Measurements from ENCODE around the gene PRMT1.

PRMT1 gene

GRCh38 chr19:49651029-49651819, 25.8 kb upstream of the PRMT1 start:
- DNase-seq (ENCODE audit: low spot score) = no peak

DNA sequence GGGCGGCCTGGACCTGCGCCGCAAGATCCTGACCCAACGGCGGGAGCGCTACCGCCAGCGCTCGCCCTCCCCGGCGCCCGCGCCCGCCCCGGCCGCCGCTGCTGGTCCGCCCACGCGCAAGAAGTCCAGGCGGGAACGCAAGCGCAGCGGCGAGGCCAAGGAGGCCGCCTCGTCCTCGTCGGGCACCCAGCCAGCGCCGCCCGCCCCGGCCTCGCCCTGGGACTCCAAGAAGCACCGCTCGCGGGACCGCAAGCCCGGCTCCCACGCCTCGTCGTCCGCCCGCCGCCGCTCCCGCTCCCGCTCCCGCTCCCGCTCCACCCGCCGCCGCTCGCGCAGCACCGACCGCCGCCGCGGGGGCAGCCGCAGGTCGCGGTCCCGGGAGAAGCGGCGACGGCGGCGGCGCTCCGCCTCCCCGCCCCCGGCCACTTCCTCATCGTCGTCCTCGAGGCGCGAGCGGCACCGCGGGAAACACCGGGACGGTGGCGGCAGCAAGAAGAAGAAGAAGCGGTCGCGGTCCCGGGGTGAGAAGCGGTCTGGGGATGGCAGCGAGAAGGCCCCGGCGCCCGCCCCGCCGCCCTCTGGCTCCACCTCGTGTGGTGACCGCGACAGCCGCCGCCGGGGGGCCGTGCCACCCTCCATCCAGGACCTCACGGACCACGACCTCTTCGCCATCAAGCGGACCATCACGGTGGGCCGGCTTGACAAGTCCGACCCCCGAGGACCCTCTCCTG, 25.1 kb upstream of the PRMT1 start:
- no peak for DNase-seq (ENCODE audit: low spot score)

- DNase-seq (ENCODE audit: low spot score) = no peak
Observed at GRCh38 chr19:49652551-49653465, 24.3 kb upstream of the PRMT1 start.

GRCh38 chr19:49653466-49653806, 23.6 kb upstream of the PRMT1 start:
- DNase-seq (ENCODE audit: low spot score) = no peak

DNA sequence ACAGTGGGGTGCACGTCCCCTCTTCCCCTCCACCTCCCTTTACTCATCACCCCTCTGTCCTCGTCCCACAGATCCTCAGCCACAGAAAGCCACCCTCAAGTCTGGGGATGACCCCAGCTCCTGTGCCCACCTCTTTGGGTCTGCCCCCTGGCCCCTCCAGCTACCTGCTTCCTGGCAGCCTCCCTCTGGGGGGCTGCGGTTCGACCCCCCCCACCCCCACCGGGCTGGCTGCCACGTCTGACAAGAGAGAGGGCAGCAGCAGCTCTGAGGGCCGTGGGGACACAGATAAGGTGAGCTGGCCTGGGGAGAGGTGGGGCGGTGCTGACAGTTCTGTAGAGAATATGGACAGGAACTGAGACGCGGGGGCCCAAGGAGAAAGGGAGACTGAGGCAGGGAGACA, 22.5 kb upstream of the PRMT1 start:
- no peak for DNase-seq (ENCODE audit: low spot score)

GRCh38 chr19:49655570-49656455, 21.3 kb upstream of the PRMT1 start:
- DNase-seq (ENCODE audit: low spot score) = no peak

DNA sequence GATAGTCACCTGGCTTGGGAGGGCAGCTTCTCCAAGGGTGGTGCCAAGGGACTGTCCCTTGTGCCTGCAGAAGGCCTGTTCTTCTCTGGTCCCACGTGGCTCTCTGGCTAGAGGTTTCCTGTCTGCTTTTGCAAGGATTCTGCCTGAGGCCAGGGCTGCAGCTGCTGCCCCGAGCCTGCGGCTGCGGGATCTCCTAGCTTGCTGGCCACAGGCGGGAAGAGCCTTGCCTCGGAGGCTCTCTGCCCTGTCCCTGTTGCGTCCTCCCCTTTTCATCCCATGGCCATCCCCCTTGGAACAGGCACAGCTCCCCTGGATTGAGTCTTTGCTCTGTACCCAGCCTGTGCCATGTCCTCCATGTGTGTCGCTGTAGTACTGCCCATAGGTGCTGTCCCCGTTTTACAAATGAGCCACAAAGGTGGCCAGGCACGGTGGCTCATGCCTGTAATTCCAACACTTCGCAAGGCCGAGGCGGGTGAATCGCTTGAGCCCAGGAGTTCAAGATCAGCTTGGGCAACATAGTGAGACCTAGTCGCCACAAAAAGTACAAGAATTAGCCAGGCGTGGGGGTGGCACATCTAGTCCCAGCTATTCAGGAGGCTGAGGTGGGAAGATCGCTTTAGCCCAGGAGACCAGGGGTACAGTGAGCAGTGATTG, 20.5 kb upstream of the PRMT1 start:
- no peak for DNase-seq (ENCODE audit: low spot score)

DNA sequence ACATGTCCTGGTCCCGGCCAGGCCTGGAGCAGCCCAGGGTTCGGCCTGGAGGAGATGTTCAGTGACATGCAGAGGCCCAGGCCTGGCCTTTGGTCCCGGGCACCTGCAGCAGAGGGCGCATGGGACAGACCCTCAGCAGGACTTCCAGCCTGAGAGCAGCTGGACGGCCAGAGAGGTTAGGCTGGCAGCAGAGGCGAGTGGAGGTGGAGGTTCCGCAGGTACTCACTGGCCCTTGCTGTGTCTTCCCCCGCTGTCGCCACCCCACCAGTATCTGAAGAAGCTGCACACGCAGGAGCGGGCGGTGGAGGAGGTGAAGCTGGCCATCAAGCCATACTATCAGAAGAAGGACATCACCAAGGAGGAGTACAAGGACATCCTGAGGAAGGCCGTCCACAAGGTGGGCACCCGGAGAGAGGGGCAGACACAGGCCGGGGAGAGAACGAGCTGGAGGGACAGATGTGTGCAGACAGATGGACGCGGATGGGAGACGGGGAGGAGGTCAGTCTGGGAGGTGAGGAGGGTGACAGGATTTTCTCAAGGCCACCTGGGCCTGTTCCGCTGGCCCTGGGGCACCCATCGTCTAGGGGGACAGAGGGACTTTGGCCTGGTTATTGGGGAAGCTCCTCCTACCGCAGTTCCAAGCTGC, 19.5 kb upstream of the PRMT1 start:
- no peak for DNase-seq (ENCODE audit: low spot score)

GRCh38 chr19:49658139-49658517, 18.9 kb upstream of the PRMT1 start:
- no peak for DNase-seq (ENCODE audit: low spot score)

DNA sequence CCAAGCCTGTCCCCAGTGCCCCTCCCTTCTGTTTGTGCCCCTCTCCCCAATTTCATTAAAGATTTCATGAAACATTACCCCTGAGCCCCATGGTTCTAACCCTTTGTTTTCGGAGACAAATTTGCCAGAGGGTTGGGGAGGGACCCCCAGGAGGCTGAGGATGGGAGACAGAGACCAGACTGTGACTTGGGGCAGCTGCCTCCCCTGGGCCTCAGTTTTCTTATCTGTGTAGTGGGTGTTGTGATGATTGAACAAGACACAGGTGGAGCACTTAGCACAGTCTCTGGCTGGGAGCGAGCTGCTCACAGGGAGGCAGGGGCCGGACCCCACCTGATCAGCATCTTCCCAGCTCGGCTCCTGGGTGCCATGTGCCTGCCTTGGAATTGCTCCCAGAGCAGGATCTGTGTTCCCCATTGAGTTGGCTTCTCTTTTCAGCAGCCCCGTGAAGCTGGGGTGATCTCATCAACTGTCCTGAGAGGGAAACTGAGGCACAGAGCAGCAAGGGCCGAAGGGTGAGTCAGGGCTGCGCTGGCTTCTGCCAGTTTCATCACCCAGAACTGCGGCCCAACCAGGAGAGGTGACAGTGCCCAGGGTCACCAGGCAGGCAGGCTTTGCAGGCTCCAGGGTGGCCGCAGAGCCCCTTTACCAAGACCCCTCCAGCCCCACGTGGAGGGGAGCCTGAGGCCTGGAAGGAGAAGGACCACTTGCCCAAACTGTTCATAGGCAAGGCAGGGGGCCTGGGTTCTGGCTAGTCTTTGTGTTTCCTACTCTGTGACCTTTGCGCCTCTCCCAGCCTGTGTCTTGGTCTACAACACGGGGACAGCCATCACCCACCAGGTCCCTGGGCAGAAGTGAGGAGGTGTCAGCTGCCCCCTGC, 18.3 kb upstream of the PRMT1 start:
- DNase-seq (ENCODE audit: low spot score) = no peak

GRCh38 chr19:49660338-49660961, 16.6 kb upstream of the PRMT1 start:
- no peak for DNase-seq (ENCODE audit: low spot score)

DNA sequence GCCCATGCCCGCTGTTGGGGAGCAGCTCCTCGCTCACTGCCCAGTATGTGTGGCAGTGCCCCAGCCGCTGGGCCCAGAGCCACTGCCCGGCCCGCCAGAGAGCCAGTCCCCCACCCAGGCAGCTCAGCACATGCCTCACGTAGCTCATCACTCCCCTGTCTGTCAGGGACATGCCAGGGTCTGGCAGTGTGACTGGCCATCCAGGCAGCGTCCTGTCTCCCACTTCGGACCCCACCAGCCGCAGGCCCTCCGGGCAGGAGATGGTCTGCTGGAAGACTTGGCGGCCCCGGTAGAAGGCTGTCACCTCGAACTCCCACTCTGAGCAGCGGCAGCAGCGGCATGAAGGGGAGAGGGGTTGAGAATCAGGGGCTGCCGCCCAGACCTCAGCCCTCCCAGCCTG, 15.1 kb upstream of the PRMT1 start:
- DNase-seq (ENCODE audit: low spot score) = no peak

DNA sequence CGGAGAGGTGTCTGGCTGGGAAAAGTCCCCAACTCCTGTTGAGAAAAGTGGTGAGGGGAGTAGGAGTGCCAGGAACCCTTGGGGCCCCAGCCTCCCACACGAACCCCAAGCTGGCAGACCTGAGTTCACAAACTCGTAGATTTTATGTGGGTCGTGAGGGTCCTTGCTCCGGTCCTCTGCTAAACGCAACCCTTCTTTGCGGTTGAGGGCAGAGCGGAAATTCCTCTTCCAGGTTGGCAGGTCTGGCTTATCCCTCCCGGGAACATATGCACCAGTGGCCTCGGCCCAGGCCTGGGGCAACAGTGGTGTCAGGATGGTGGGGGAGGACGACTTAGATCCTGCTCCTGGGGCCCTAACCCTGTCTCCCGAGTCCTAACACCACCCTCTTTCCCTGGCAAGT, 13.8 kb upstream of the PRMT1 start:
- DNase-seq (ENCODE audit: low spot score) = no peak

DNA sequence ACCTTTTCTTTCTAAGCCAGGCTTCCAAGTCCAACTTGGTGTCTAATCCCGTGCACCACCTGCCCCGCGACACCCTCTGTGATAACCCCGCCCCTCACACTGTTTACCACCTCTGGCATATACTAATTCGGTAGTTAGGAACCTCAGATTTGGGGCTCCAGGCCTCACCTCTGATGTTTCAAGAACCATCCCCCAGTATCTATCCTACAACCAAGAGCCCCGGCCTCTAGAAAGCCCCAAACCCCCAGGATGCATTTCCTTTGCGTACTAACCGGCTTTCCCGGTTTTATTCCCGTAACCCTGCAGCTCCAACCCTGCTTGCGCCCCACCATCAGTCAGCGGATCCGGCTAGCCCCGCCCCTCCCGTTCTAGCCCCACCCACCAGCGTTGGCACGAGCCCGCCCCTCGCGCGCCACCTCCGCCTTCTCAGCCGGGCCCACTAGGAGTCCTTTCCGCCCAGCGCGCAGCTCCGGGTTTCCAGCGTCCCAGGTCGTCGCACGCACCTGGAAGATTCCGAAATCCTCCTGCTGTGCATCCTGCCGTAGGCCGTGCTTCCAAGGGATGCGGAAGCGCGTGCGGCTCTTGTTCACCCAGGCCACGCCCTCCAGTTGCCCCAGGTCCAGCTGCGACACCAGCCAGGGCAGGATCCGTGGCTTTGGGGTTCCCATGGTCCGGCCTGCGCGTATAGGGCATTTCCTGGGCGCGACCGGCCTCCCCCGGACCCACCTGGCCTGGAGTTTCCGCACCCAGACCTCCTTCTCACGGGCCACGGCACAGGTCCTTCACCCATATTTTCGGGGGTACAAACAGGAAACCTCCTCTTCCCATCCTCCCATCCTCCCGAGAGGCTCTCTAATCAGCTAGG, 12.7 kb upstream of the PRMT1 start:
- peak; percentile 85 for DNase-seq (ENCODE audit: low spot score)

GRCh38 chr19:49665036-49665350, 12.1 kb upstream of the PRMT1 start:
- no peak for DNase-seq (ENCODE audit: low spot score)

DNA sequence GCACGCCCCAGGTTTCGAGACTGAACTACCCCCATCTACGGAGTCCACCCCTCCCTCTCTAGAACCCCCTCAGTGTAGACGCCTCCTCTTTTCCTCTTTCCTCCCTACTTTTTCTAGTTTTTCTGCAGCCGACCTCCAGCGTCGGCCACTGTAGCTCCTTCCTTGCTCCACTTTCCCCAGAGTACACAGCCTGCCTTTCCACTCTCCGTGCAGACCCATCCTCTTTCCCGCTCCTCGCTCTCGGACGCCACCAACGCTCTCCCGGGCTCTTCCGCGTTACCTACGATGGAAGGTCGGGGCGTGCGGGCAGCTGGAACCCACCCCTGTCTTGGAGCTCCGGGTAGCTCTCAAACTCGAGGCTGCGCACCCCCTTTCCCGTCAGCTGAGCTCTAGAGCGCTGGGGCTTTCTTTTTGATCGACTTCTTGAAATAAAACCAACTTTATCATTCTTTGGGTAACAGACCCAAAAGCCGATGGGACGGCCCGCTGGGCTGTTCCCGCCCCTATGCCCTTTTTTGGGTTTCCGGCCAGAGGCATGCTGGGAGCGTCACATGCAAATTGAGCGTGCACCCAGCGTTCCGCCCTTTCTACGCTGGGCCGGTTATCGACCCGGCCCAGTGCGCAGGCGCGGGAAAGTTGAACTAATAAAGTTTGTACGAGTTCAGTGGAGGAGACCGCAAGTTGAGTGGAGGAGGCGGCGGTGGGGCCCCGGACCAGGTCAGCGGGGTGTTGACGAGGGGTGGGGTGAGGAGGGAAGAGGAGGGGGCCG, 11.5 kb upstream of the PRMT1 start, which contains the start of the genes BCL2L12 and IRF3:
Gene BCL2L12, plus strand, starts transcription at position 583 of the 769 bp plus-strand sequence. CDS start 760 bp downstream, outside the sequence.
Gene IRF3, minus strand, starts transcription at position 507 of the 769 bp plus-strand sequence. CDS start 1,019 bp downstream, outside the sequence.
- peak; percentile 94 for DNase-seq (ENCODE audit: low spot score)

DNA sequence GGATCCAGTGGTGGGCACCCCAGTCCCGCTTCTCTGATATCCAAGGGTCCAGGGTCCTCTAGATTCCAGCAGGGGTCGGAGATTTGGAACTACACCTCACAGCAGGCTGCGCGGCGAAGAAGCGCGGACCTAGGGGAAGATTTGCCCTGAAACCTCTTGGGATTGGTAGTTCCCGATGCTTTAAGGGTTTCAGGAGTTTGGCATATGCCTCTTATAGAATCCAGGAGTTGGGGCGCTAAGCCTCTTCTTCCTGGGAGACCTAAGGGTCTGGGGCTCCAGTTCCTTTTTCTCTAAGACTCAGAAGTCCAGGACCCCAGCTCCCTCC, 11.0 kb upstream of the PRMT1 start:
- DNase-seq (ENCODE audit: low spot score) = no peak

All from putamen (tissue), 1 donor.